ENCODE results near the gene PRR7. TPM values are rescaled to one million over a fixed set of nuclear protein-coding genes. Genes with fewer than 3 reads are reported as not detected.
"Not testable (repeated sequence)": the region's sequence is repeated elsewhere in the genome, so short reads cannot be mapped to it uniquely, and the experiment has no call there.

The PRR7 gene
- total RNA-seq (2014; rRNA removed; shearing (Covaris generic)) = 28.6 and 33.7 TPM in 2 replicates

GRCh38 chr5:177446200-177447065, at the start of gene PRR7:
TSS of gene PRR7 (plus strand) at chr5:177446814. CDS start at chr5:177455068, 8,254 bp downstream.
- DNase-seq (ENCODE audit: low spot score) = peak; percentile 68

- DNase-seq (ENCODE audit: low spot score) = no peak
Observed at GRCh38 chr5:177397875-177398390, 48.7 kb upstream of the PRR7 start.

- DNase-seq (ENCODE audit: low spot score) = no peak
Observed at GRCh38 chr5:177399997-177400868, 46.4 kb upstream of the PRR7 start, which contains the start of gene PFN3. TSS of gene PFN3 (minus strand) at chr5:177400661. CDS start at chr5:177400576, 85 bp downstream.

- DNase-seq (ENCODE audit: low spot score) = no peak
Observed at GRCh38 chr5:177402271-177403043, 44.2 kb upstream of the PRR7 start.

GRCh38 chr5:177403102-177403791, 43.4 kb upstream of the PRR7 start:
- DNase-seq (ENCODE audit: low spot score) = no peak

- DNase-seq (ENCODE audit: low spot score) = peak; percentile 91
Observed at GRCh38 chr5:177403792-177404640, 42.6 kb upstream of the PRR7 start.

- DNase-seq (ENCODE audit: low spot score) = no peak
Observed at GRCh38 chr5:177404641-177405179, 41.9 kb upstream of the PRR7 start.

- DNase-seq (ENCODE audit: low spot score) = no peak
Observed at GRCh38 chr5:177405312-177405711, 41.3 kb upstream of the PRR7 start.

- DNase-seq (ENCODE audit: low spot score) = no peak
Observed at GRCh38 chr5:177405805-177406204, 40.8 kb upstream of the PRR7 start.

- no peak for DNase-seq (ENCODE audit: low spot score)
Observed at GRCh38 chr5:177409043-177409801, 37.4 kb upstream of the PRR7 start, which contains the start of gene F12. TSS of gene F12 (minus strand) at chr5:177409564. CDS start at chr5:177409527, 37 bp downstream.

- DNase-seq (ENCODE audit: low spot score) = no peak
Observed at GRCh38 chr5:177410575-177410974, 36.0 kb upstream of the PRR7 start.

- DNase-seq (ENCODE audit: low spot score) = no peak
Observed at GRCh38 chr5:177412603-177413233, 33.9 kb upstream of the PRR7 start.

GRCh38 chr5:177414481-177414880, 32.1 kb upstream of the PRR7 start:
- no peak for DNase-seq (ENCODE audit: low spot score)

GRCh38 chr5:177417081-177417480, 29.5 kb upstream of the PRR7 start:
- not testable (repeated sequence) for DNase-seq (ENCODE audit: low spot score)

GRCh38 chr5:177419046-177419445, 27.6 kb upstream of the PRR7 start:
- peak; percentile 66 for DNase-seq (ENCODE audit: low spot score)

- not testable (repeated sequence) for DNase-seq (ENCODE audit: low spot score)
Observed at GRCh38 chr5:177420472-177420871, 26.1 kb upstream of the PRR7 start.

GRCh38 chr5:177421062-177421798, 25.4 kb upstream of the PRR7 start:
- DNase-seq (ENCODE audit: low spot score) = no peak
